GM12891 (cell line): Measurements from ENCODE around the gene ARFGAP2.

Experiments used
- PAX5 ChIP-seq: IDR thresholded peaks from 2 replicates; pipeline ENCODE4 v1.6.1; 2011; ENCODE audit warnings: low read length, moderate library complexity, mild to moderate bottlenecking; ENCODE audit not compliant: insufficient read depth, severe bottlenecking
- POLR2A ChIP-seq: IDR thresholded peaks from 2 replicates; pipeline ENCODE4 v1.6.1; 2011; ENCODE audit warnings: low read depth, low read length, control low read depth
- POLR2AphosphoS5 ChIP-seq: IDR thresholded peaks from 2 replicates; pipeline ENCODE4 v1.6.1; 2011; ENCODE audit warnings: low read depth, low read length, control low read depth
- POU2F2 ChIP-seq: IDR thresholded peaks from 2 replicates; pipeline ENCODE4 v1.6.1; 2011; ENCODE audit warnings: low read depth, mild to moderate bottlenecking, control low read depth, low read length, moderate library complexity
- SPI1 ChIP-seq: IDR thresholded peaks from 2 replicates; pipeline ENCODE4 v1.6.1; 2011; ENCODE audit warnings: low read depth, low read length, control low read depth
- TAF1 ChIP-seq: IDR thresholded peaks from 2 replicates; pipeline ENCODE4 v1.6.1; 2011; ENCODE audit warnings: low read depth, low read length, control low read depth

DNA sequence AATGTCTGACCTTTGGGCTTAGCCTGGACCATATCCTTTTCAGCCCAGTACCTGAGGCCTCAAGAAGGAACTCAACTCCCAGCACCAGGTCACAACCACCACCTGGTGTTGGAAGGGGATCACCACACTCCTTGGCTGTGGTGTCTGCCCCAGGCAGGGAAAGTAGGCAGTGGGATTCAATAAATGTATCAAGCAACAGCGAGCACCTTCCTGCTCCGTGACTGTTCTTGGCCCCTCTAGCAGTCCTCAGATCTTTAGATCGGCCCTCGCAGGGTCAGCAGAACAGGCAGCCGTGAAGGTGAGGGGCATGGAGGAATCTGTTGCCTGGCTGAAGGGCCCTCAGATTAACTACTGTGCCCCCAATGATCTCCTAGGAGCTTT, 15.9 kb downstream of the ARFGAP2 start:
- TF ChIP-seq SPI1 (no peak), TAF1 (no peak), POLR2AphosphoS5 (no peak), POLR2A (no peak), PAX5 (no peak), POU2F2 (no peak)
